GM18868 (cell line): ENCODE results near the gene ERVK3-1.
A peak's percentile ranks its signal among the peaks of the same experiment; 100 is the strongest.
"Not testable (repeated sequence)": the region's sequence is repeated elsewhere in the genome, so short reads cannot be mapped to it uniquely, and the experiment has no call there.

Experiments used
- ATAC-seq: cut with Tn5 transposase; IDR thresholded peaks from one replicate; pipeline ENCODE4 v1.9.1; 2021; ENCODE audit warnings: mild to moderate bottlenecking, moderate library complexity; ENCODE audit not compliant: unreplicated experiment

Gene ERVK3-1

GRCh38 chr19:58305065-58305931 lies at the start of gene ERVK3-1:
TSS of gene ERVK3-1 (plus strand) at chr19:58305377. CDS start at chr19:58312169, 6,792 bp downstream.
- ATAC-seq = peak; percentile 97

- ATAC-seq = not testable (repeated sequence)
Observed at GRCh38 chr19:58258259-58258658, 46.9 kb upstream of the ERVK3-1 start.

DNA sequence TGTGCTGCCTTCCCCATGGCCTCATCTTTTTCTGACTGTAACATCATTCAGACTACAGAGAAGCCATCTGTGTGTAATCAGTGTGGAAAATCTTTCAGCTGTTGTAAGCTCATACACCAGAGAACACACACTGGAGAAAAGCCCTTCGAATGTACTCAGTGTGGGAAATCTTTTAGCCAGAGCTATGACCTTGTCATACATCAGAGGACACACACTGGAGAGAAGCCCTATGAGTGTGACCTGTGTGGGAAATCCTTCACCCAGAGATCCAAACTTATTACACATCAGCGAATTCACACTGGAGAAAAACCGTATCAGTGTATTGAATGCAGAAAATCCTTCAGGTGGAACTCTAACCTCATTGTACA lies 43.6 kb upstream of the ERVK3-1 start:
- no peak for ATAC-seq

- no peak for ATAC-seq
Observed at GRCh38 chr19:58261968-58262921, 42.9 kb upstream of the ERVK3-1 start.

- no peak for ATAC-seq
Observed at GRCh38 chr19:58262922-58263296, 42.3 kb upstream of the ERVK3-1 start.

- no peak for ATAC-seq
Observed at GRCh38 chr19:58265100-58265499, 40.1 kb upstream of the ERVK3-1 start.

DNA sequence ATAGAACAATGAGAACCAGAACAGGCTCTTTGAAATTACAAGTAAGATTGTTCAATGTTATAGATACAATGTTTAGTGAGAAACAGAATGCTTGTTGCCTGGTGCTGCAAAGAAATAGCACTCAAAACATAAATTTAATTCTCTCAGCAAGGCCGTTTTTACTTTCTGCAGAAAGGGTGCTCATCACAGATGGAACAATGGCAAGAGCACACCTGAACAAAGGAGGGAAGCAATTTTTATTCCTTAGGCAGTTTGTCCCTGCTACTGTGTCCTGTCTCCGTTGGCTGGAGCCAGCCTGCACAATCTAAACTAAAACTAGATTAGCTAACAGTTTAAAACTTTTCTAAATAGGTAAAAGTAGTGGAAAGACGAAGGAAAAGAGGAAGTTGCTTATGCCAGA lies 36.8 kb upstream of the ERVK3-1 start:
- ATAC-seq = no peak

DNA sequence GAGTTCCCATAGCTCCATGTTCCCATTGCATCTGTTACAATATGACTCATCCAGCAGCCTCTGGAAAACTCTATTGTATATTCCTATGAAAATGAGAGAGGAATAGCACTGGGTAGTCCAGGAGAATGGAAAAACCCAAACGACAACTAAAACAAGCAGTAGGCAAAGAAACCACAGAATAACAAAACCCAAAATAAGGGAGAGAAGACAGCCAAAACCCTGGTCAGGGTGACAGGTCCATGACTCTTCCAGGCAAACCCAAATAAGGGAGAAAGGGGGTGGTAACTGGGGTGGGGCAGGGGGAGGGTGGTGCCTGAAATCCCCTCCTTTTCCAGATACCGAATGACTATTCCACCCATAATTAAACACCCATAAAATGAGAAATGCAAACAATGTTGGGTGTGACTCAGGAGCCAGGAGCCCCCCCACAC lies 30.4 kb upstream of the ERVK3-1 start:
- no peak for ATAC-seq

DNA sequence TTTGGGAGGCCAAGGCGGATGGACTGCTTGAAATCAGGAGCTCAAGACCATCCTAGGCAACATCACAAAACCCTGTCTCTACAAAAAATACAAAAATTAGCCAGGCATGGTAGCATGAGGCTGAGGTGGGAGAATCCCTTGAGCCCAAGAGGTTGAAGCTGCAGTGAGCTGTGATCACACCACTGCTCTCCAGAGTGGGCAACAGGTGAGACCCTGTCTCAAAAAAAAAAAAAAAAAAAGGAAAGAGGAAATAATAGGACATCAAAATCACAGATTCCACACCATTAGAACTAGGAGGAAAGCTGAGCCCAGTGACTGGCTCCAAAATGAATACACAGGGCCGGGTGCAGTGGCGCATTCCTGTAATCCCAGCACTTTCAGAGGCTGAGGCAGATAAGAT lies 29.6 kb upstream of the ERVK3-1 start:
- no peak for ATAC-seq

GRCh38 chr19:58277197-58277596 lies 28.0 kb upstream of the ERVK3-1 start:
- no peak for ATAC-seq

DNA sequence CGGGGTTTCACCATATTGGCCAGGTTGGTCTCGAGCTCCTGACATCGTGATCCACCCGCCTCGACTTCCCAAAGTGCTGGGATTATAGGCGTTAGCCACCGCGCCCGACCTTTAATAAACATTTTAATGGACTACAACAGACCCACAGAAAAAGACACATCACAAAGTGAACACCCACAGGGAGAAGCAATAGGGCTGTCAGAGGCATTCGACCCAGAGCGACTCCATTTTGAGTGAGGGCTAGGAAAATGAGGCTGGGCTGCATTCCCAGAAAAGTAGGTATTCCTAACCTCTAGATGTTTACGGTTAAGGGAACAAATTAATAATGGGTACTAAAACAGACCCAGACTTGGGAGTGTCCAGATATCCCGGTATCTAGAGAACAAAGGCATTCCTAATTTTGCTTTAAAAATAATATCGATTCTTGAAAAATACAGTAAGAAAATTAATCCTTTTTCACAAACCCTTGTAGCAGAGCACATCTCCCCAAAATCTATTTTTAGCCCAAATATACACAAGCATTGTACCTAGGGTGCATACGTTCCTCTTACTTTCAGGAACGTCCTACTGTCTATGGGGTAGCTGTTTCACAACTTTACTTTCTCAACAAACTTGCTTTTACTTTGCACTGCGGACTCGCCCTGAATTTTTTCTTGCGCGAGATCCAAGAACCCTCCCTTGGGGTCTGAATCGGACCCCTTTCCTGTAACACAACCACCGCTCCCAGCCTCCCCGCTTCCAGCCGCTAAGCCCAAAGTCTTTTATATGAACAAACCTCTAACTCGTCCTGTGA lies 27.2 kb upstream of the ERVK3-1 start:
- ATAC-seq = no peak

- ATAC-seq = peak; percentile 96
Observed at GRCh38 chr19:58278541-58279041, 26.6 kb upstream of the ERVK3-1 start, which contains the start of gene ZNF8. TSS of gene ZNF8 (plus strand) at chr19:58278955. CDS start at chr19:58279082, 127 bp downstream.

DNA sequence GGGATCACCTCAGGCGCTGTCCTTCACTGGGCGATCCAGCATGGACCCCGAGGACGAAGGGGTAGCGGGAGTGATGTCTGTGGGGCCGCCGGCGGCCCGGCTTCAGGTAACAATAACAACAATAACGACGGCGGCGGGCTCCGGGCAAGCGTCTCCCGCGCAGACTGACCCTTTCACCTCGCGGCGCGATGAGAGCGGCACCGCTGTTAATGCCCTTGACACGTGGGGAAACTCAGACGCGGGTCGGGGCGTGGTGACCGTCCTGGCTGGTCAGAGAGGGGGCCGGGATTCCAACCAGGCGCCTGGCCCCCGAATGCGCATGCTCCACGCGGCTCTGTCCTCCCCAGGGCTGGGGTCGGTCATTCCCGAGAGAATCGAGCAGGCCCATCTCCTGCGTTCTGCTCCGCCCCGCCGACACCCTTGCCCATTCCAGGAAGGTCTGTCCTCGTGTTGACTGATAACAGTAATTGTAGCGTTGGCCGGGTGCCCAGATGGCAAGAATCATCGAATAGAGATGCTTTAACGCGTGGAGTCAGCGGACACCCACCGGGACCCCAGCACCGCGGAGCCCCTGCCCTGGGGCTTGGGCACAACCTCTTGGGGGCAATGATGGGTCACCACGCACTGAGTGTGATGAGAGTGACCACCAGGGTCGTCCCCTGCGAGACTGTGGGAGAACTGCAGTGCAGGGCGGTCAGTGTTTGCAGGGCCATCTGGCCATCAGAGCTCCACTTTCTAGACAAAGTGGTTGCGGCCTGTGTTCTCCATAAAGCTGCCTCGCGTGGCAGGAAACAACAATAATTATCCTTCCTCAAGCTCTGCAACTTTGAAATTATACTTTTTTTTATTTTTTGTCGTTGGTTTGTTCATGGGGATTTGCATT lies 25.9 kb upstream of the ERVK3-1 start:
- ATAC-seq = no peak

GRCh38 chr19:58279925-58280316 lies 25.3 kb upstream of the ERVK3-1 start:
- ATAC-seq = no peak

DNA sequence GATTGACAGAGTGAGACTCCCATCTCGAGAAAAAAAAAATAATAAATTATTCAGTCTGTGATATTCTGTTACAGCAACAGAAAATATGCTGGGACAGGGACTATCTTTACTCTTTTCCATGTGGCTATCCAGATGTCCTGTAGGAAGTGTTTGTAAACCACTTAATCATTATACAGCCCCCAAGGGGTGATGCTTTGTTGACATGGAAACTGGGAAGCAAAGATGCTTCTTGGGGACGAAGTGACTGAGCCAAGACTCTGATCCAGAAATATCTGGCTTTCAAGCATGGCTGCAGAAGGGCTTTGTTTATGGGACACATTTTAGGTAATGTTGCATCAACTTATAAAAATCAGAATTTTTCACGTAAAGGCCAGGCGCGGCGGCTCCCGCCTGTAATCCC lies 21.0 kb upstream of the ERVK3-1 start:
- ATAC-seq = no peak

DNA sequence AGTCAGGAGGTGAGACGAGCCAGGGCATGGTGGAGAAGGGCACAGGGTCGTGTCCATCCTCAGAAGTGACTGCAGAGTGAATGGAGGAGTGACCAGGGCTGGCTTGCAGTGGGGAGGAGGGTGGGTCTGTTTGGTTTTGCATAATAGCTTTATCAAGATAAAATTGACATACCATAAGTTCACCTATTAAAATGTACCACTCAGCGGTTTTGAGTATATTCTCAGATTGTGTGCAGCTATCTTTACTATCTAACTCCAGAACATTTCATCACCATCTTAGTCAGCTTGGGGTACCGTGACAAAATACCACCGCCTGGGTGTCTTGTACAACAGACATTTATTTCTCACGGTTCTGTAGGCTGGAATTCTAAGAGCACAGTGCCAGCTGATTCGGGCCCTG lies 13.2 kb upstream of the ERVK3-1 start:
- no peak for ATAC-seq

GRCh38 chr19:58294743-58295374 lies 10.3 kb upstream of the ERVK3-1 start:
- ATAC-seq = no peak

DNA sequence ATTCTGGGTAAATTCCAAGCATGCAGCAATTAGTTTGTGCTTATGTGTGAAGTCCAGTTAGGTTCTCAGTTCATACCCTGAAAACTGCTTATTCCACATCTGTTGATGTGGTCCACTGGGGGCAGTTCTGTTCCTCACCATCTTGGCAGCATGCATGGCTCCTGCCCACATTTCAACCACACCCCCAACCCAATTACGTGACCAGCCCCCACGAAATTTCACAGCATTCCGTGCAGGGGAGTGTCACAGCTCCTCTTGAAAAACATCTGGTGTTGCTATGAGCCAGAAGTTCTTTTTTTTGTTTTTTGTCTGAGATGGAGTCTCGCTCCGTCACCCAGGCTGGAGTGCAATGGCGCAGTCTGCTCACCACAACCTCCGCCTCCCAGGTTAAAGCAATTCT lies 9.1 kb upstream of the ERVK3-1 start:
- no peak for ATAC-seq

GRCh38 chr19:58300620-58301019 lies 4.6 kb upstream of the ERVK3-1 start:
- ATAC-seq = no peak
